CD4-positive, alpha-beta T cell treated with Interleukin-15 for 1 hour (primary cell): ENCODE data around the gene TSSC4.

Experiments
- DNase-seq: peaks from one replicate; pipeline ENCODE4 v3.0.0-alpha.2; 2020

Gene TSSC4

GRCh38 chr11:2402106-2402505 is 1.6 kb downstream of the TSSC4 start:
- DNase-seq: no peak

- no peak for DNase-seq
Observed at GRCh38 chr11:2402890-2403645, 2.5 kb downstream of the TSSC4 start.

- no peak for DNase-seq
Observed at GRCh38 chr11:2404735-2405196, 4.2 kb downstream of the TSSC4 start.

- DNase-seq: no peak
Observed at GRCh38 chr11:2406451-2406850, 5.9 kb downstream of the TSSC4 start.

- DNase-seq: no peak
Observed at GRCh38 chr11:2406878-2407410, 6.4 kb downstream of the TSSC4 start.

GRCh38 chr11:2408671-2409070 is 8.1 kb downstream of the TSSC4 start:
- DNase-seq: no peak

- DNase-seq: no peak
Observed at GRCh38 chr11:2409126-2409525, 8.6 kb downstream of the TSSC4 start.

GRCh38 chr11:2409611-2410468 is 9.3 kb downstream of the TSSC4 start:
- no peak for DNase-seq

- no peak for DNase-seq
Observed at GRCh38 chr11:2410616-2411015, 10.1 kb downstream of the TSSC4 start.

GRCh38 chr11:2411446-2412305 is 11.1 kb downstream of the TSSC4 start:
- DNase-seq: no peak

GRCh38 chr11:2412323-2412722 is 11.8 kb downstream of the TSSC4 start:
- no peak for DNase-seq

GRCh38 chr11:2413742-2414579 is 13.4 kb downstream of the TSSC4 start:
- no peak for DNase-seq

GRCh38 chr11:2414616-2415015 is 14.1 kb downstream of the TSSC4 start:
- DNase-seq: no peak

- no peak for DNase-seq
Observed at GRCh38 chr11:2415171-2415570, 14.6 kb downstream of the TSSC4 start.

GRCh38 chr11:2415601-2416380 is 15.2 kb downstream of the TSSC4 start:
- no peak for DNase-seq

GRCh38 chr11:2416765-2417164 is 16.2 kb downstream of the TSSC4 start:
- DNase-seq: no peak

- DNase-seq: no peak
Observed at GRCh38 chr11:2417856-2418692, 17.5 kb downstream of the TSSC4 start.

GRCh38 chr11:2418693-2419360 is 18.3 kb downstream of the TSSC4 start:
- no peak for DNase-seq
